Kidney epithelial cell (primary cell): Measurements from ENCODE around the gene FBXL13. TPM values are rescaled to one million over a fixed set of nuclear protein-coding genes. Genes with fewer than 3 reads are reported as not detected.

Experiments
- DNase-seq: peaks from one replicate; pipeline ENCODE4 v3.0.0-alpha.2; 2010; ENCODE audit warnings: low read depth
- H3K27me3 ChIP-seq: 2 replicates; pipeline ENCODE4 v1.6.0; 2011; ENCODE audit warnings: low read length; ENCODE audit not compliant: control insufficient read depth, insufficient read depth
- H3K36me3 ChIP-seq: 2 replicates; pipeline ENCODE4 v1.5.1; 2011; ENCODE audit warnings: low read length; ENCODE audit not compliant: control insufficient read depth, insufficient read depth
- H3K4me3 ChIP-seq: 2 replicates; pipeline ENCODE4 v1.5.1; 2011; ENCODE audit warnings: low read depth, mild to moderate bottlenecking, control low read depth, low read length
- CTCF ChIP-seq: IDR thresholded peaks from 2 replicates; pipeline ENCODE4 v1.5.1; 2011; ENCODE audit warnings: mild to moderate bottlenecking, moderate library complexity, low read length, control low read depth, inconsistent platforms; ENCODE audit not compliant: insufficient read depth, poor library complexity, severe bottlenecking
- total RNA-seq: library from RNA; depleted of rRNA; stranded (reverse); fragments of >200 nt; gene quantifications from 2 replicates; pipeline ENCODE4 v1.2.3, GENCODE V29; 2015

Gene FBXL13
- total RNA-seq, 1 donor from 2014 or later: 3.1 TPM

- no peak for TF ChIP-seq CTCF
- Histone ChIP-seq H3K27me3 (no peaks in the 10 kb centered on the region), H3K36me3 (no peaks in the 10 kb centered on the region), H3K4me3 (no peak overlapping the region)
- peak; percentile 80 for DNase-seq
Observed at GRCh38 chr7:102834999-102835398, 239.6 kb downstream of the FBXL13 start.

- DNase-seq: no peak
- TF ChIP-seq CTCF: no peak
- Histone ChIP-seq H3K27me3 (no peaks in the 10 kb centered on the region), H3K36me3 (no peaks in the 10 kb centered on the region), H3K4me3 (no peak overlapping the region)
Observed at GRCh38 chr7:102834466-102834865, 240.1 kb downstream of the FBXL13 start.

GRCh38 chr7:102833343-102833742 is 241.3 kb downstream of the FBXL13 start:
- TF ChIP-seq CTCF: no peak
- no peak for DNase-seq
- no peaks in the 10 kb centered on the region for H3K27me3 ChIP-seq
- H3K4me3 ChIP-seq: no peak overlapping the region
- H3K36me3 ChIP-seq: no peaks in the 10 kb centered on the region

GRCh38 chr7:102832674-102833073 is 241.9 kb downstream of the FBXL13 start:
- Histone ChIP-seq H3K4me3 (no peak overlapping the region), H3K27me3 (no peaks in the 10 kb centered on the region), H3K36me3 (no peaks in the 10 kb centered on the region)
- no peak for TF ChIP-seq CTCF
- no peak for DNase-seq

GRCh38 chr7:102830197-102830596 is 244.4 kb downstream of the FBXL13 start:
- Histone ChIP-seq H3K27me3 (no peaks in the 10 kb centered on the region), H3K4me3 (no peak overlapping the region), H3K36me3 (no peaks in the 10 kb centered on the region)
- TF ChIP-seq CTCF: no peak
- DNase-seq: no peak

- Histone ChIP-seq H3K4me3 (no peak overlapping the region), H3K36me3 (no peaks in the 10 kb centered on the region), H3K27me3 (no peaks in the 10 kb centered on the region)
- DNase-seq: no peak
- no peak for TF ChIP-seq CTCF
Observed at GRCh38 chr7:102829075-102829474, 245.5 kb downstream of the FBXL13 start.
